HG03039 (cell line): ENCODE data around the gene ATF7IP.

Experiments
- ATAC-seq: cut with Tn5 transposase; IDR thresholded peaks from one replicate; pipeline ENCODE4 v1.9.1; 2021; ENCODE audit warnings: mild to moderate bottlenecking, moderate library complexity; ENCODE audit not compliant: unreplicated experiment

The ATF7IP gene

DNA sequence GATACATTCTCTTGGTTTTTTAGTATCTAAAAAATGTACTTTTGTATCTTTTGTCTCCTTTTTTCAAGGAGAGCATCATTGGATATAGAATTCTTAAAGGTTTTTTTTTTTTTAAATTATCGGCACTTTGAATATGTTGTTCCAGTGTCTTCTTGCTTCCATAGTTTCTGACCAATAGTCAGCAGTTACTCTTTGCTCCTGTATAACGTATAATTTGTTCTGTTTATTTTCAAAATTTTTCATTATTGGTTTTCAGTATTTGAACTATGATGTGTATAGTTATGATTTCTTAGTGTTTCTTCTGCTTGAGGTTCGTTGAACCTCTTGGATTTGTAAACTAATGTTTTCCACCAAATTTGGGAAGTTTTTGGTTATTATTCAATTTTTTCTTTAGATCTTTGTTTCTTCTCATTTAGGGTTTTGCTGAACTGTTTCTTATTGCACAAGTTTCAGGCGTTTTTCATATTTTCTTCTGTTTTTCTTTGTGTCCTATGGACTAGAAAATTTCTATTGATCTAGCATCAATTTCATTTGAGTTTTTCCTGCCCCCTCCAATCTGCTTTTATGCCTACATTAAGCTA is 108.3 kb downstream of the ATF7IP start:
- no peak for ATAC-seq

DNA sequence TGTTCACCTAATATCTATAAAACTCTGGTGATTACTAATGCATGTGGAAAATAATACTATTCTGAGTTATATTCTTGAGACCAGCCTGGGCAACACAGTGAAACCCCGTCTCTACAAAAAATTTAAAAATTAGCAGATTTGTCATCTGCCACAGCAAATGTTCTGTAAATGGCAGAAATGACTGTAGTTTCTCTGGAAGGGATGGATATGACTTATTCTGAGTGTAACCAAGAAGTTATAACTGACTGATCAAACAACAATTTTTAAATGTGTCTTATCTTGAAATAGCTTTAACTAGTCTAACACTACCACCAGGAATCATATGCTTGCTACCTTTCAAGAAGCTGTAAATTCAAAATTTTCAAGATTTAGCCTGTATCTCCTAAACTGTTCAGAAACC is 113.5 kb downstream of the ATF7IP start:
- ATAC-seq: no peak

DNA sequence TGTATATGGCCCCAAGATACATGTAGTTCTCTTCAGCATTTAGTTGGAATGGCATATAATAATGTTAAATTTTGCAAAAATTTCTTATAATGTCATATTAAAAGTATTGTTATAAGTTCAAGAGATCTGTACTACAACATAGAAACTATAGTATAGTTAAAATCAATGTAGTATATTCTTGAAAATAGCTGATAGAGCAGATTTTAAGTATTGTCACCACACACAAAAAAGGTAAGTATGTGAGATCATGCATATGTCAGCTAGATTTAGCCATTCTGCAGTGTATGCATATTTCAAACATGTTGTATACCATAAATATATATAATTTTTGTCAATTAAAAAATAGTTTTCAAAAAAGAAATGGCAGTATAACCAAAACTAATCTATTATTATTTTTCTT is 115.7 kb downstream of the ATF7IP start:
- ATAC-seq: no peak

DNA sequence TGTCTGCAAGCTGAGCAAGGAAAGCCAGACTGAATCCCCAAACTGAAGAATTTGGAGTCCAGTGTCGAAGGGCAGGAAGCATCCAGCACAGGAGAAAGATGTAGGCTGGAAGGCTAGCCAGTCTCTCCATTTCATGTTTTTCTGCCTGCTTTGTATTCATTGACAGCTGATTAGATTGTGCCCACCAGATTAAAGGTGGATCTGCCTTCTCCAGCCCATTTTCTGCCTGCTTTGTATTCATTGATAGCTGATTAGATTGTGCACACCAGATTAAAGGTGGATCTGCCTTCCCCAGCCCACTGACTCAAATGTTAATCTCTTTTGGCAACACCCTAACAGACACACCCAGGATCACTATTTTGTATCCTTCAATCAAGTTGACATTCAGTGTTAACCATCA is 116.9 kb downstream of the ATF7IP start:
- ATAC-seq: no peak

DNA sequence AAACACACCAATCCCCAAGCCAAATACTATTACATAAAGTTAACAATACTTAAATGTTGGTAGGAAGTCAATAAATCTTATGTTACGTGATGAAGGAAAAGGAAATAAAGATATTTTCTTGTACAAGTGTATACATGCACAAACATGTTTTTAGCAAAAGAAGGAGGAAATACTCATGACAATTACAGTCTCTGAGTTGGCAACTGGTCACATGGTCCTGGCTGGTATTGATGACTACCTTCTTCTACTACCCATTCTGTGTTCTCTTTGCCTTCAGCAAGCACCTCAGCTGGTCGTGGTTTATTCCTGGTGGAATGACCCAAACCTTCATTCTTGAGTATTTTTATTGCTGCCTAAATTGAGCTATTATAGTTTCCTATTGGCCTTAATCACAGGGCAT is 117.4 kb downstream of the ATF7IP start:
- no peak for ATAC-seq

DNA sequence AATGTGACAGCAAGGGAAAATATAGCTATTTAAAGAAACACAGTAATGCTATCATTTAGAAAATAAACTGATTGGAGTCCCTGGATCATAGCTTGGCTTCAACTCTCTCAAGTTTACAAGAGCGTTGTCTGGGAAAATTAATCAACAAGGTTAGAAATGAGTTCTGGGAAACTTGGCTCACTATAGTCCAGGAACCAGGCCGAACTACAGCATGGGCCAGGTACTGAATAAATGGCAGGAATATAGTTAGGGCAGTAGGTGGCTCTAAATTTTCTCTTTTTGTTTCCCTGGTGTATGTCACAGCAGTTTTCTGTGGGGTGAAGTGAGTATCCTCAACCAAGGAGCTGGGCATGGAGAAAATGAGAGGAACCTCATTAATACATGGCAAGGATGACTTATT is 129.8 kb downstream of the ATF7IP start:
- ATAC-seq: no peak

DNA sequence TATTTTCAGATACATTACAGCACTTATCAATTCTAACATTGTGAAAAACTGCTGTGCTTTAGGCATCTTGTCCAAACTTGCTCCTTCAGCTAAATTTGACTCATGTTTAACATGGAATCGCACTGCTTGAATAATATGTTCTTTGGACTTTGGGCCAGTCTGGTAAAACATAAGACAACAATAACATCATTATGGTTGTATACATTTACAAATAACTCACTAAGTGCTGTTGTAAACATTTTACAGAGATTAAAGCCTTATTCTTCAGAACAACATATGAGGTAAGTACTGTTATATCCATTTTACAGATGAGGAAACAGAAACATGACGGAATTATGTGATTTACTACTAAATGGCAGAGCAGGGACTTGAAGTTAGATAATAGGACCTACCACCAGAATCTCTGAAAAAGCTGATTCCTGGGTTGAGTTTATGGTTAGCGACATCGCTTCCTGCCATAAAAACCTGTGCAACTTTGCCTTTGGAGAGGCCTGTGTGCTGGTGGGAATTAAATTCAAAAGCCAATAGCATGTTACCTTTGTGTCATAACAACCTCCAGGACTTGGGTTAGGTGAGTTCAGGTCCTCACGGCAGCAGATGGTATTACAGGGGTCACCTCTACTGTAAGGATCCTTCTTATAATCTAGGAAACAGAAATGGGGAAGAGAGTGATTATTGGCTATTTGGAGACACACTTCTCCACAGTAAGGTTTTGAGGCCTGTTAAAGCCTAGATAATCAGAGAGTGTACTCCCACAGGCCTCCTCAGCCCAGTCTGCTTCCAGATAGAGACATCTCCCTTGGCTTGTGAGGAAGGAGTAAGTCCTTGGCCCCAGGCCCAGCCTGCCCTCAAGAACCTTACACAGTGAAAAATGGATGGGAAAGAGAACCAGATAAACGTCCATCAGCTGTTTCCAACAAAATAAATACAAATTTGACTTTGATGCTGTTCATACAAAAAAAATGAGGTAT is 140.4 kb downstream of the ATF7IP start:
- ATAC-seq: no peak

DNA sequence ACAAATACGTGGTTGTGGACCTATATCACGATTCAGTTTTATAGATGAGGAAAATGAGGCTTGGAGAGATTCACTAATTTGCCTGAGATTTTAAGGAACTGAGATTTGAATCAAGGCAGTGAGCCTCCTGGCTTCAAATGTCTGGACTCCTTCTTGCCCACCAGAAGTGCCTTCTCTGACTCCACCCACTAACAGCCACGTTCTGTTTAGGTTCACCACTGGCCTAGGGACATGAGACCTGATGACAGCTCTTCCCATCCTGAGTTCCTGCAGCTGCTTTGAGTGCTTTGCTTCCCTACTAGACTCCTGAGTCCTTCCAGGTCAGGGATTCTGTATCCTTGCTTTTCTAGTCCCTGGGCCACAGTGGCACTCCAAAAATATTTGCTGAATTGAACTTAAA is 145.1 kb downstream of the ATF7IP start:
- no peak for ATAC-seq

DNA sequence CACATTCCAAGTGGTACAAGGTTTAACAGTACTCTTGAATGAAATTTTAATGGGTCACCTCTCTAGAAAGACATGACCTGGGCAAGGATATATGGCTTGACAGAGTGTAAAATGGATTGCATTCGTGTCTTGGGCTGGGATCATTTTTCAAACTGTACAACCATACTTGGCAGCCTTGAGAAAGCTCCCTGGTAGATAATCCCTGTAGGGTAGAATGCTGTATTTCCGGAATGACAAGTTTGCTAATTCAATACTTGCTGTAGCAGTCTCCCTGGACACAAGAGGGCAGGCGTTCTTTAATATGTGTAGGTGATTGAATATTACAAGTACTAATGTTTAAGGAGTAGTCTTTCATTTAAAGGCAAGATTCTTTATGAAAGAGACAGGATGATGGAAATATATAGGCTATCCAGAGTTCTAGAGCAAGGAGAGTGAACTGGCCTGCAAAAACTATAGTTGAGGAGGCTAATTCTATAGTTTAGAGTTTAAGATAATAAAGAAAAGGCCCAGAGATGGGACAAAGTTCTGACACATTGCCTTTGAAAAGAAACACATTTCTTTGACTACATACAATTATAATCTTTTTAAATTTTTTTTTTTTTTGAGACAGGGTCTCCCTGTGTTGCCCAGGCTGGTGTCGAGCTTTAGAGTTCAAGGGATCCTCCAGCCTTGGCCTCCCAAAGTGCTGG is 148.8 kb downstream of the ATF7IP start:
- ATAC-seq: no peak

DNA sequence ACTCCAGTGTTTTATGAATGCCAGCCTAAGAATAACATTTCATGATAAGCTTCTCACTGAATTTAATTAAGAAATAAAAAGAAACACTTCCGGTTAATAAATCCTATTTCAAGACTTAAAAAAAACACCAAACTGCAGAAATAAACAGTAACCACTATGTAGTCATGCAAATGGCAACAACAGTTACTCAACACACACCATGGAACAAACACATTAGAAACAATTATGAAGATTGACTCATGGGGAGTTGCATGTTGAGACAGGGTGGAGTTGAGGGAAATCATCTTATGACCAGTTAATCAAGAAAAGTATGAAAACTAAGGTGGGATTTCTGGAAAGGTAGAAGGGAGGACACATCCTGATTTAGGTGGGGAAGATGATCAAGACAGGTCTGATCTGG is 149.5 kb downstream of the ATF7IP start:
- ATAC-seq: no peak

DNA sequence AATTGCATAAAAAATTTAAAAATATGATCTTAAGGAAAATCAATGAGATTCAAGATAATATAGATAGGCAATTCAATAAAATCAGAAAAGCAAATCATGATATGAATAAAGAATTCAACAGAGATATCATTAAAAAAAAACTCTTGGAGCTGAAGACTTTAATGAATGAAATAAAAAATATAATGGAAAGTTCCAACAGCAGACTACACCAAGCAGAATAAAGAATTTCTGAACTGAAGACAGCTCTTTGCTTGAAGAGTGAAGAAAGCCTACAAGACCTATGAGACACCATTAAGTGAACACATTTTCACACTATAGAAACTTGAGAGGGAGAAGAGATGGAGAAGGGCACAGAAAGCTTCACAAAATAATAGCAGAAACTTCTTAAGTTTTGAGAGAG is 156.3 kb downstream of the ATF7IP start:
- ATAC-seq: no peak

DNA sequence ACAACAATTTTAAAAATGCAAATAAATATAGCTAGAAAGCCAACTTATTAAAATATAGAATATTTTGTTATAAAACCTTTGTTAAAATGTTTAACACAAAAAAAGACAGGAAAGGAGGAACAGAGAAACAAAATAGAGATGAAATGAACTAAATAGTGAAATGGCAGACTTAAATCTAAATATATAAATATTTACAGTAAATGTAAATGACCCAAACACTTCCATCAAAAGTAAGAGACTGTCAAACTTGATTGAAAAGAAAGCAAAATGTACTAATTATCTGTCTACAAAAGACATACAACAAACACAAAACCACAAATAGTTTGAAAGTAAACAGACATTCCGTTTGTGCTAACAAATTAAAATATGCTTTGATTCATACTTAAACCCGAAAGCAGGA is 160.5 kb downstream of the ATF7IP start:
- ATAC-seq: no peak

DNA sequence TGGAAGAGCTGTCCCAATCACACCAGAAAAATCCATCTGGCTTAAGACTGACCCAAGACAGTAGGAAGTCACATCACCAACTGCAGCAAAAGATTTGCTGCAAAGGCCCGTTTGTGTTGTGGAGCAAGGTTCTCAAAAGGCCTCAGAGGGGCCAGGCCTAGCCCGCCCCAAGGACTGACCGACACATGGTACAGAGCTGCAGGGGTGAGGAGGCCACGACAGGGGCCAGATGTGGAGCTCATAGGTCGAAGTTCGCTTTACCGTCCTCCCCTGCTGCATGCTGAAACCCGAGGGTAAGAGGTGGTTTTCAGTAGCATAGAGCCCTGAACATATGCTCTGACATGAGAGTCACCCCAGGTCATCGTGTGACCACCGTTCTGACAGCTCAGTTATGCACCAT is 166.7 kb downstream of the ATF7IP start:
- no peak for ATAC-seq

DNA sequence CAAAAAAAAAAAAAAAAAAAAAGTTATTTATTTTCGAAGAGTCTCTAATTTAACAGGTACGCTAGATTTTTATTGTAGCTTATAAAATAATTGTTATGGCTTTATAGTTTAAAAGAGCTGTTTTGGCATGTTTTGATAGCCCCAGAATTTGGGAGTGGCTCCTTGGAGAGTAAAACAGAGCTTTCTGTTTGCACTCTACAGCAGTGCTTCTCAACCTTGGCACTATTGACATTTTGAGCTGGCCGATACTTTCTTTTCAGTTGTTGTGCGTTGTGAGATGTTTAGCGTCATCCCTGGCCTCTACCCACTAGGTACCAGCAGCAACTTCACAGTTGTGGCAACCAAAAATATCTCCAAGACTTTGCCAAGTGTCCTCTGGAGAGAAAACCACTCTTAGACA is 171.6 kb downstream of the ATF7IP start:
- ATAC-seq: no peak

DNA sequence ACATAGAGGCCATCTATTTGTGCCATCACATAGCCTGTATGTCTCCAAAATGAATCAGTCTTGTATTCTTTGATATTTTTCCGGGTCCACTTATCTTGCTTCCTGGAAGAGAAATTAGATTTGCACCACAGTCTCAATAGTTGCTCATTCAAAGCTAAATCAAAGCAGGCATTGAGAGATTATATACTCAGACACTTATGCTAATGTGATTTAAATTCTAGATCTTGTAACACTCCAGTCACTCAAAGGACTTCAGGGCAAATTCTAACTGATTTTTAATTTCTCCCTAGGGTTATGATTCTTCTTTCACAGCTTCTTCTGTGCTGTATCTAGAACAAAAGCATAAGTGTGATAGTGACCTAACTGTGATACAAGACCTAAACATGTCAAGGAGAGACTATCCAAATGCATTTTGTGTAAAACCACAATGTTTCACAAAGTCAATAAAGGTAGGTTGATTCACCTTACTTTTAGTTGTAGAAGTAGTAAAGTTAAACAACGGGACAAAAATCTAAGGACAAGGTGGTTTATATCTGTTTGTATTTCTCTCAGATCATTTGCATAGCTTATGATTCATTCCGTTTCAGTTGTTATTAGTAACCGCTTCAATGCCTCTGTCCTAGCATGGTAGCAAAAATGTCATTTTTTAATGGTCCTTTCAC is 175.4 kb downstream of the ATF7IP start:
- ATAC-seq: no peak

DNA sequence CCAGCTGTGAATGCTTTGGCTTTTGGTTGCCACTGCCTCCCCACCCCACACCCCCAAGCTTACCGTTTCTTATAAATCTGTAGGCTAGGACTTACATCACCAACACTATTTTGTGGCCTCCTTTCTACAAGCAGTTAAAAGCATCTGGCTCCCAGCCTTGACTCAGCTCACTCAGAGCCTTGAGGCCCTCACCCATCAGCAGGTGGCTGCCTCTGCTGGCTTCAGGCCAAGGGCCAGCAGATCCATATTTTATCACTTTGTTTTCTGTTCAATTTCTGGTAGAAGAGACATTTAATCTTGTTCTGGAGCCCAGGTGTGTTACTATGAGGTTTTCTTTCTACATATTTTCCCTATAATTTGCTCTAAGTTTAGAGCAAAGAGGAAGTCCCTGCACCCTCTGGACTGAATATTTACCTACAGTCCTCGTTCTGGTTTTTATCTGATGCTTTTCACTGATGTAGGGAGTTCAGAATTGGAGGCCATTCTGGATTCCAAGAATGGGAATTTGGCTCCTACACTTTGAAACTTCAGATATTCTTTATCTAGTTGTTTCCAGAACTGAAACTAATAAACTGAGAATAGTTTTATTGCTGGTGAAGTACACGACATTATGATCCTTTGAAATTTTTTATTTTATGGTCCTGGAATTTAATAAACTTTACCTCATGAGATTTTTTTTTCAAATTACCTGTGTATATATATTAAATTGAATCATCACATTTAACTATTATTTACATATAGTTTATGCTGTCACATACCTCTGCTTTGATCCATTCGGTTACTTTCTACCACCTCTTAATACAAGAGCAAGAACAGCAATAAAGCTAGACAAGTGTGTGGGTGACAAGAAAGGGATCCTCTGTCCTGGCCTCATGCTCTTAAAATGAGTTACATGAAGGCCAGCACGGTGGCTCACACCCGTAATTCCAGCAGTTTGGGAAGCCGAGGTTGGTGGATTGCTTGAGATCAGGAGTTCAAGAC is 180.0 kb downstream of the ATF7IP start:
- ATAC-seq: no peak

DNA sequence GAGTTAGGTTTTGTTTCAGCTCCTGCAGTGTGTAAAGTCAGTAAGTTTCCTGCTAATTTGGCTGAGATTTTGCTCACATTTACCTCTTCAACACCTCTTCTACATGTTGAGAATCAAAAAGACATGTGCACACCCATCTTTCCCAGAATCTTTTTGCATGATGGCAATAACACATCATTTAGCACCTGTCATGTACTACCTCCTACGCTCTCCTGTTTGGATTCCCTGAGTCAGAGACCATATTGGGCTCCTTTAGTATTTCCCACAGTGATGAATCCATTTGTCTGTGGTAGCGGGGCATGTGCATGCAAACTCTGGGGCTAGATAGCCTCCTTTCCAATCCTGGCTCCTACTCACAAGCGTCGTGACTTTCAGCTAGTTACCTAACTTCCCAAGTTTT is 182.1 kb downstream of the ATF7IP start:
- ATAC-seq: no peak

DNA sequence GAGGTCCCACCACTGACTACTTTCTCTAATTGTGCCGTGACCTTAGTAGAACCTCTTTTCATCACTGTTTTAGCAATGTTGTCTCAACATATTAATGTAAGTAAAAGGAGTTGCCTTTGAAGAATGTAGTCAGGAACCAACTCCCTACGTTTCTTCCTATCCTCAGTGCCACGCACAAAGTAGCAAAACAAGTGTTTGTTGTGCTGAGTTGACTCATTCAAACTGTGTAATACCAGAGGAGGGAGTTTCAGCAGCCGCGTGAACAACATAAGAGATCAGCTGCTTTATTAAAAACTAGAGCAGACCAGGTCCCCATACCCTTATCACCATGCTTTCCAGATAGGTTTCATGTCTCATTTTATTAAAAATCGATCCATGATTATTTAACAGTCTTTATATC is 183.1 kb downstream of the ATF7IP start:
- ATAC-seq: no peak
